ENCODE measurements around the gene XXYLT1. TPM values are rescaled to one million over a fixed set of nuclear protein-coding genes. Genes with fewer than 3 reads are reported as not detected.
"Not testable (repeated sequence)": the region's sequence is repeated elsewhere in the genome, so short reads cannot be mapped to it uniquely, and the experiment has no call there.

XXYLT1 gene
- total RNA-seq, 1 experiment from 2014 or later: 49.1 TPM

GRCh38 chr3:195208183-195208582, 62.8 kb downstream of the XXYLT1 start:
- DNase-seq (ENCODE audit: low spot score): no peak

- DNase-seq (ENCODE audit: low spot score): no peak
Measured at GRCh38 chr3:195207731-195208130, 63.2 kb downstream of the XXYLT1 start.

GRCh38 chr3:195207056-195207455, 63.9 kb downstream of the XXYLT1 start:
- no peak for DNase-seq (ENCODE audit: low spot score)

DNA sequence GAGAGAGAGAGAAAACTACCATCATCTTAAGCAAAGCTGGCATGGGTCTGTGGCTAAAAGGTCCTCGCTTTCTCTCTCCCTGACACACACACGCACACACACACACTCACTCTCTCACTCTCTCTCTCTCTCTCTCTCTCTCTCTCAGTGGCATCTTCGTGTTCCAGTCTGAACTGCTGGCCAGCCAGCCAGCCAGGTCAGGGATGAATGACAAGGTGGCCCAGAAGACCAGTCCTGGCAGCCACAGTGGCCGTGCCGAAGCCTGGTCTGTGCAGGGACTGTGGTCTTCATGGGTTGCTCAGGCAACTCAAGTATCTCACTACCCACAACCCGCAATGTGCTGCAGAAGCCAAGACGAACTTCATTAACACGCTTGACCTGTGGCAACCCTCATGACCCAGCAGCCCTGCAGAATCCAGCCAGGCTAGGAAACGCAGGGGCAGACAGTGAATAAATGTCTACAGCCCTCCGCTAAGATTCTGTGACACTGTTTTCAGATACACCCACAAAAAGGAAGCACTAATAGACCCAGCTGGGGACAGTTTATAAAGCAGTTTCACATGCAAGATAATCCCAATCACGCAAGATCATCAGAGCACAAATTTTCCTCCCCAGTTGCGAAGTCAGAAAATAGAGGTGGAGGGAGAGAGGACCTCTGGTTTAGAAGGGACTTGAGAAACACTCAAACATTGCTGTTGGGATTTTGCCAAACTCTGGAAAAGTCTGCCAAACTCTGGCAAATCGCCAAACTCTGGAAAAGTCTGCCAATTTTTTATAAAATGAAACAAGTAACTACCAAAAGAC, 66.4 kb downstream of the XXYLT1 start:
- no peak for DNase-seq (ENCODE audit: low spot score)

GRCh38 chr3:195203606-195204005, 67.4 kb downstream of the XXYLT1 start:
- no peak for DNase-seq (ENCODE audit: low spot score)

DNA sequence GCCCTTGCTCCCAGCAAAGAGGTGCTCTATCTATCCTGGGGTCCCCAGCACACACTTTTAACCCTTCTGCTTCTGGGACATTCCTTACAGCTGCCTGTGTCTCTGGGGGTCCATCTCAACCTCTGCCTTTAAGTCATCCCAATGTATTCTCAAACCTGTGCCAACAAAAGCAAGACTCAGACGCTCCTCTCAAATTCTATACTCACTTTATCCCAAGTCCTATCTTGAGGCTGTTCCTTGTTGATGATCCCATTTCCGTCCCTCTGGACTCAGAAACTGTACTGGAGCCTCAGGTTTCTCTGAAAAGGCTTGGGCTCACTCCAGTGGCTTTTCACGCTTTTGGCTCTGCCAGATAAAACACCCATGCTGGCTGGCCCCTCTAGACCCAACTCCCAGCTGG, 69.7 kb downstream of the XXYLT1 start:
- DNase-seq (ENCODE audit: low spot score): no peak

DNA sequence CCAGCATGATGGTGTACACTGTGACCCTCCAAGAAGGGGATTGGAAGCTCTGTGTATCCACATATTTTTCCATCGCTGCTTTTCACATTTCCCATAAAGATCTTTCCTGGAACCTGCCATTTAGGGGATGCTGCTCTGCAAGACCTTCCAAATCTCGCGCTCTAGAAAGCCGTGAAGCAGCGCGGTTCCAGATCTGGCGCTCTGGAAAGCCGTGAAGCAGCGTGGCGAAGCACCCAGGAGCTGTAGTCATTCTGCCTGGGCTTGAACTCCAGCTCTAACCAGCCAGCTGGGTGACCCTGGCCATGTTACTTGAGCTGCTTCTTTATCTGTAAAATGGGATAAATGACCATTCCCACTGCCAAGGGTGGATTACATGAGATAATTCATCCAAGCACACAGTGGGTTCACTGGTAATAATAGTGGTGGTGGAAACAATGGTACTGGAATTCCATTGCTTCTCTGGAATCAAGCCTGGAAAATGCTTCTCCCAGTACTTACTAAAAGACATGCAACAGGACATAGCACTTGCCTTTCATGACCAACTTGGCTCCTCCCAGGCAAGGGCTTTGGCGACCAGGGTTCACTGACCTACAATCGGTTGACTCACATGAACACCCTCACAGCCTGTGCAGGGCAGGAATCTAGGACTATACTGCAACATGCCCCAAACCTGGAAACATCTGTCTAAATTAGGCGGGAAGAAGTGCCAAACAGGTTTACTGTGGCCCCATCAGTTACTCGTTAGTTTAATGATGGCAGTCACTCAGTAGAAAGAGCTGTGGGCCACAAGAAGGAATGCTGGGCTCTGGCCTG, 70.7 kb downstream of the XXYLT1 start:
- DNase-seq (ENCODE audit: low spot score): no peak

GRCh38 chr3:195198426-195199346, 72.3 kb downstream of the XXYLT1 start:
- DNase-seq (ENCODE audit: low spot score): no peak

- DNase-seq (ENCODE audit: low spot score): peak; percentile 74
Measured at GRCh38 chr3:195197765-195198425, 73.1 kb downstream of the XXYLT1 start.

DNA sequence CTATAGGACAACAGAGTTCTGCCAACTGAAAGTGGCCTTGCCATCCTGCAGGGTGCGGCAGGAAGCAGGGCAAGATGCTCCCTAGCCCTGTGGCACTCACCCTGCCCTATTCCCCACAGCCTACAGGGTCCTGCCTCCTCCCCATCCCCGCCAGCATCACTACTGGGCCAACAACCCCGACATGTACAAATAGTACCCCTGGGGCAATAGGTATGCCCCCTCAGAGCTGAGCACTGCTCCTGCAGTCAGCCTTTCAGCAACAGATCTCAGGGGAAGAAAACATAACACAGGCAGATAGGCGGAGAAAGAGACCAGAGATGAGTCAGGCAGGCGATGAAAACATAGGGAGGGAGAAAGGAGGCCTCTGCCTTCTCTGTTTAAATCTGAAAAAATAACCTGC, 74.7 kb downstream of the XXYLT1 start:
- DNase-seq (ENCODE audit: low spot score): peak; percentile 47

- no peak for DNase-seq (ENCODE audit: low spot score)
Measured at GRCh38 chr3:195195321-195196209, 75.4 kb downstream of the XXYLT1 start.

DNA sequence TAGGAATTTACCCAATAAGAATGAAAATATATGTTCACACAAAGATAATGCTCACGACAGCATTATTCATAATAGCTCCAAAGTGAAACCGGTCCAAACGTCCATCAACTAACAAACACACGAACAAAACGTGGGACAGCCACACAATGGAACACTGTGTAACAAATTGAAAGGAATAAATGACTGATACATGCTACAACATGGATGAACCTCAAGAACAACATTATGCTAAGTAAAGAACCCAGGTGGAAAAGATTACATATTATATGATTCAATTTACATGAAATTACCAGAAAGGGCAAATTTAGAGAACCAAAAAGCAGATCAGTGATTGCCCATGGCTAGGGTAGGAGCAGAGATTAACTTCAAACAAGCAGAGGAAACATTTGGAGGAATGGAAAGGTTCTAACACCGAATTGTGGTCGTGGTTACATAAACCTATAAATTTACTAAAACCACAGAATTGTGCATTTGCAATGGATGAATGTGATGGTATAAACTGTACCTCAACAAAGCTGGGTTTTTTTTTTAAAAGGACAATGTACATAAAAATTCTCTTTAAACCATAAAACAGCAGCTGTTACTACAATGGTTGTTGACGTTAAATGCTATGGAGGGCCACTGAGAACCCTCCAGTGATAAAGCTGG, 76.3 kb downstream of the XXYLT1 start:
- DNase-seq (ENCODE audit: low spot score): no peak

GRCh38 chr3:195191580-195191979, 79.4 kb downstream of the XXYLT1 start:
- no peak for DNase-seq (ENCODE audit: low spot score)

GRCh38 chr3:195189821-195190220, 81.1 kb downstream of the XXYLT1 start:
- no peak for DNase-seq (ENCODE audit: low spot score)

- no peak for DNase-seq (ENCODE audit: low spot score)
Measured at GRCh38 chr3:195188426-195188927, 82.5 kb downstream of the XXYLT1 start.

DNA sequence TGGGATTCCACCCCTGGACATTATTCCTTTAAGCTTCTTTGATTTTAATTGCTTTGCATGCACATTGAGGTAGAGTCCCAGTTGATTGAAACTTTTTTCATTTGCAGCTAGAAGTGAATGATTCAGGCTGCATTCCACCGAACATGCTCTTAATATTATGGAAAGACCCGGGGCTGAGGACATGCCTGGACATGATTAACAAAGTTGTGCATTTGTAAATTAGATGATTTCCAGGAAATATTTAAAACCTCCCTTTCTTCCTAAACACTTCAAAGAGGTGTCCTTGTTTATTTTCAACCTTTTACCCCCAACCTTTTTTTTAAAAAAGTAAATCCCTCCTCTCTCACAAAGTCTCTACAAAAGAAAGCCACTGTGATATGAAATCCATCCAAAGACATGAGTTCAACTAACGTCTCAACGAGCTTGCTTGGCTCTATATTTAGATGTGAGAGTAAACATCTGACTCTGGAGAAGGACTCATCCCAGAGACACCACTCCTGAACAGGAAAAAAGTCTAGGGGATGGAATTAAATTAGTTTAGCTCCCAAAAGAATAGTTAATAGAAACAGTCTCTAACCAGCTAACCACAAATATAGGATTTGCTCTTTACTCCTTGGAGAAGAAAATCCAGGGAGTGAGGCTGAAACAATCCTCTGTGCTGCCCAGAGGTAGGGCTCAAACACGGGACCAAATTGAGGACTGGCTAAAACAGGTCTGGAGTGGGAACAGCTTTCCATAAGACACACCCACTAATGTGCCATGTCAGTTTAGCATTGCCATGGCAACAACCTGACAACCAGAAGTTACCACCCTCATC, 83.1 kb downstream of the XXYLT1 start:
- DNase-seq (ENCODE audit: low spot score): peak; percentile 41

DNA sequence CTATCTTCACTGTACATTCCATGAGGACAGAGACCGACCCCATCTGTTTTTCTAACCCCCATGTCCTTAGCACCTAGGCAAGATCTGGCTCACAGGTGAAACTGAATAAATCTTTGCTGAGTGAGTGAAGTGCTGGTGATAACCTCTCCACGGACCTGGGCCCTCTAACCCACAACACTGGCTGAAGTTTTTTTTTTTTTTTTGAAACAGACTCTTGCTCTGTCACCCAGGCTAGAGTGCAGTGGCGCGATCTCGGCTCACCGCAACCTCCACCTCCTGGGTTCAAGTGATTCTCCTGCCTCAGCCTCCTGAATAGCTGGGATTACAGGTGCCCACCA, 84.3 kb downstream of the XXYLT1 start:
- DNase-seq (ENCODE audit: low spot score): not testable (repeated sequence)

GRCh38 chr3:195186041-195186709, 84.8 kb downstream of the XXYLT1 start:
- DNase-seq (ENCODE audit: low spot score): no peak
